Gastrocnemius medialis (tissue), 4 donors: ENCODE measurements around the gene FMN2.

Source experiments
- CTCF ChIP-seq, 5 experiments: fragments of 450-650 bp in 3 of 5; fragments of 200-600 bp in 2 of 5; sonication (generic) in 2 of 5; IDR thresholded peaks in 4 of 5; conservative IDR thresholded peaks in 1 of 5; 1 replicate in 4 of 5; 2 replicates in 1 of 5; pipeline ENCODE4 v1.5.1; 2016 to 2019; ENCODE audit warnings: antibody characterized with exemption in 5 of 5, mild to moderate bottlenecking in 3 of 5, moderate library complexity in 3 of 5
- POLR2A ChIP-seq, 2 donors: fragments of 450-650 bp; IDR thresholded peaks; one replicate each; pipeline ENCODE4 v1.6.1; 2017; ENCODE audit warnings: antibody characterized with exemption in 2 of 2, mild to moderate bottlenecking in 2 of 2, moderate library complexity in 2 of 2

GRCh38 chr1:240114222-240114621 is 22.5 kb downstream of the FMN2 start:
- TF ChIP-seq CTCF (IDR thresholded peaks at IDR 0.05 in 4 of 5, conservative IDR thresholded peaks at IDR 0.05 in 1 of 5): no peak
- TF ChIP-seq POLR2A (IDR thresholded peaks at IDR 0.05): no peak
